Measurements from ENCODE around the gene SMYD3. TPM values are rescaled to one million over a fixed set of nuclear protein-coding genes. Genes with fewer than 3 reads are reported as not detected.
A peak's percentile ranks its signal among the peaks of the same experiment; 100 is the strongest.

The SMYD3 gene
- total and polyA plus RNA-seq, 4 donors, result 10.5 to 40.1 (median 32.5) TPM

- no peaks in the 10 kb centered on the region for H3K36me3 ChIP-seq (ENCODE audit: control insufficient read depth in 4 of 4, insufficient read depth in 4 of 4, low read length in 4 of 4)
- H3K9me3 ChIP-seq (ENCODE audit: control insufficient read depth in 4 of 4, insufficient read depth in 3 of 4, low read length in 3 of 4), result no peaks in the 10 kb centered on the region
- peak overlapping the region in 1 of 2 donors; percentile 49 for H3K27ac ChIP-seq (ENCODE audit: low read depth in 1 of 2, low read length in 1 of 2)
- H3K27me3 ChIP-seq (ENCODE audit: control insufficient read depth in 3 of 3, insufficient read depth in 3 of 3, low read length in 2 of 3), result no peaks in the 10 kb centered on the region
- DNase-seq (peak in 2 of 3 donors; percentile 51 to 67), ATAC-seq (ENCODE audit: insufficient read depth, low FRiP score) (no peak)
- WGBS, 2 donors, result 81 to 87% methylated on average over 7 of the region's 7 CpGs
- no peak overlapping the region for H3K9ac ChIP-seq (ENCODE audit: insufficient read depth in 1 of 2, low read length in 2 of 2)
- no peak overlapping the region for H3K4me3 ChIP-seq
- peaks cover 10 to 25% (median 18%) of the 10 kb centered on the region in 5 donors for H3K4me1 ChIP-seq (ENCODE audit: control insufficient read depth in 5 of 5, insufficient read depth in 5 of 5, low read length in 5 of 5)
- TF ChIP-seq CTCF (IDR thresholded peaks at IDR 0.05; ENCODE audit: control extremely low read depth, extremely low read depth), result no peak
These were observed 633.0 kb downstream of the SMYD3 start for GRCh38 chr1:245873883-245874671.

- Histone ChIP-seq H3K9ac (ENCODE audit: insufficient read depth in 1 of 2, low read length in 2 of 2) (no peak overlapping the region), H3K4me3 (no peak overlapping the region), H3K27me3 (ENCODE audit: control insufficient read depth in 3 of 3, insufficient read depth in 3 of 3, low read length in 2 of 3) (no peaks in the 10 kb centered on the region), H3K27ac (ENCODE audit: low read depth in 1 of 2, low read length in 1 of 2) (no peak overlapping the region), H3K9me3 (ENCODE audit: control insufficient read depth in 4 of 4, insufficient read depth in 3 of 4, low read length in 3 of 4) (no peaks in the 10 kb centered on the region), H3K36me3 (ENCODE audit: control insufficient read depth in 4 of 4, insufficient read depth in 4 of 4, low read length in 4 of 4) (no peaks in the 10 kb centered on the region), H3K4me1 (ENCODE audit: control insufficient read depth in 5 of 5, insufficient read depth in 5 of 5, low read length in 5 of 5) (peaks cover 10 to 25% (median 12%) of the 10 kb centered on the region in 5 donors)
- DNase-seq (no peak), ATAC-seq (ENCODE audit: insufficient read depth, low FRiP score) (no peak)
- 98 to 100% methylated on average over 1 of the region's 1 CpG for WGBS, 2 donors
- no peak for TF ChIP-seq CTCF (IDR thresholded peaks at IDR 0.05; ENCODE audit: control extremely low read depth, extremely low read depth)
These were observed 634.0 kb downstream of the SMYD3 start for GRCh38 chr1:245873068-245873467.

- no peak for ATAC-seq (ENCODE audit: insufficient read depth, low FRiP score)
- no peak for TF ChIP-seq CTCF (IDR thresholded peaks at IDR 0.05; ENCODE audit: control extremely low read depth, extremely low read depth)
These were observed 634.6 kb downstream of the SMYD3 start for GRCh38 chr1:245872475-245872874.

More at GRCh38 chr1:245872475-245872874, 634.6 kb downstream of the SMYD3 start:
- no peaks in the 10 kb centered on the region for H3K36me3 ChIP-seq (ENCODE audit: control insufficient read depth in 4 of 4, insufficient read depth in 4 of 4, low read length in 4 of 4)
- no peak overlapping the region for H3K9ac ChIP-seq (ENCODE audit: insufficient read depth in 1 of 2, low read length in 2 of 2)
- no peak for DNase-seq
- WGBS, 2 donors, result 93 to 97% methylated on average over 8 of the region's 8 CpGs
- H3K4me3 ChIP-seq, result no peak overlapping the region
- H3K27ac ChIP-seq (ENCODE audit: low read depth in 1 of 2, low read length in 1 of 2), result no peak overlapping the region
- no peaks in the 10 kb centered on the region for H3K9me3 ChIP-seq (ENCODE audit: control insufficient read depth in 4 of 4, insufficient read depth in 3 of 4, low read length in 3 of 4)
- H3K27me3 ChIP-seq (ENCODE audit: control insufficient read depth in 3 of 3, insufficient read depth in 3 of 3, low read length in 2 of 3), result no peaks in the 10 kb centered on the region
- peaks cover 10 to 25% (median 12%) of the 10 kb centered on the region in 5 donors for H3K4me1 ChIP-seq (ENCODE audit: control insufficient read depth in 5 of 5, insufficient read depth in 5 of 5, low read length in 5 of 5)
